LNCaP clone FGC (cell line): ENCODE data around the gene MAP7.

Experiments
- DNase-seq: peaks from one replicate; pipeline ENCODE4 v3.0.0-alpha.2; 2011; ENCODE audit warnings: low read depth
- H3K4me3 ChIP-seq: 2 replicates; pipeline ENCODE4 v1.5.1; 2011; ENCODE audit warnings: mild to moderate bottlenecking, low read depth, low read length, control low read depth
- CTCF ChIP-seq: IDR thresholded peaks from 2 replicates; pipeline ENCODE4 v1.5.1; 2012; ENCODE audit warnings: mild to moderate bottlenecking; ENCODE audit not compliant: control insufficient read depth, insufficient read depth; ENCODE audit errors: extremely low read depth

MAP7 gene

GRCh38 chr6:136510299-136510698 is 39.9 kb downstream of the MAP7 start:
- TF ChIP-seq CTCF: no peak
- H3K4me3 ChIP-seq: no peak overlapping the region
- DNase-seq: no peak

GRCh38 chr6:136508725-136509392 is 41.4 kb downstream of the MAP7 start:
- TF ChIP-seq CTCF: no peak

GRCh38 chr6:136506124-136506799 is 44.0 kb downstream of the MAP7 start:
- TF ChIP-seq CTCF: no peak
- DNase-seq: no peak

More at GRCh38 chr6:136508725-136509392, 41.4 kb downstream of the MAP7 start:
- DNase-seq: no peak
- no peak overlapping the region for H3K4me3 ChIP-seq

GRCh38 chr6:136503303-136504029 is 46.8 kb downstream of the MAP7 start:
- no peak overlapping the region for H3K4me3 ChIP-seq
- TF ChIP-seq CTCF: no peak
- no peak for DNase-seq

More at GRCh38 chr6:136506124-136506799, 44.0 kb downstream of the MAP7 start:
- no peak overlapping the region for H3K4me3 ChIP-seq

- H3K4me3 ChIP-seq: no peak overlapping the region
- no peak for TF ChIP-seq CTCF
- no peak for DNase-seq
Observed at GRCh38 chr6:136502786-136503185, 47.4 kb downstream of the MAP7 start.

- H3K4me3 ChIP-seq: no peak overlapping the region
- no peak for TF ChIP-seq CTCF
- DNase-seq: no peak
Observed at GRCh38 chr6:136501514-136501913, 48.7 kb downstream of the MAP7 start.
